H1 (cell line): ENCODE results near the gene TBC1D30. TPM values are rescaled to one million over a fixed set of nuclear protein-coding genes. Genes with fewer than 3 reads are reported as not detected.

Experiments used
- CTCF ChIA-PET: fragments of 300-600 bp; sonication (Branson Sonifier 250); formaldehyde crosslinking; loops from one replicate; lab custom pipeline; 2021; ENCODE audit not compliant: partially characterized antibody; lab: Charles Lee
- POLR2A ChIA-PET: fragments of 300-600 bp; sonication (Branson Sonifier 250); formaldehyde crosslinking; loops from one replicate; lab custom pipeline; 2021; ENCODE audit warnings: inconsistent platforms; ENCODE audit not compliant: partially characterized antibody; lab: Charles Lee
- DNase-seq, 2 experiments: peaks; one replicate each; pipeline versions ENCODE4 v3.0.0 to v3.0.0-alpha.2; 2010 to 2022; ENCODE audit warnings: low spot score in 2 of 2, low read depth in 1 of 2, mixed read lengths in 1 of 2
- FAIRE-seq: peaks from 2 replicates; lab custom pipeline; 2011; peaks lifted over from hg19 to GRCh38; lab: Jason Lieb, UNC
- H2AFZ ChIP-seq: 2 replicates; pipeline ENCODE4 v1.8.1; 2012; ENCODE audit warnings: low read length, inconsistent platforms
- H2AK5ac ChIP-seq: 2 replicates; pipeline ENCODE4 v1.6.1; 2013; ENCODE audit warnings: low read depth, low read length
- H2BK120ac ChIP-seq: replicated peaks from 2 replicates; pipeline ENCODE3; 2013; ENCODE audit warnings: low read depth, low read length, inconsistent platforms
- H2BK12ac ChIP-seq: 2 replicates; pipeline ENCODE4 v1.6.1; 2013; ENCODE audit warnings: low read depth, low read length
- H2BK15ac ChIP-seq: 2 replicates; pipeline ENCODE4 v1.6.1; 2013; ENCODE audit warnings: low read length
- H2BK20ac ChIP-seq: 2 replicates; pipeline ENCODE4 v1.6.1; 2013; ENCODE audit warnings: low read length
- H2BK5ac ChIP-seq: 2 replicates; pipeline ENCODE4 v1.6.1; 2013; ENCODE audit warnings: low read depth, low read length
- H3K14ac ChIP-seq: 2 replicates; pipeline ENCODE4 v1.6.1; 2013; ENCODE audit warnings: inconsistent platforms; ENCODE audit not compliant: insufficient read length
- H3K18ac ChIP-seq: 2 replicates; pipeline ENCODE4 v1.6.1; 2013; ENCODE audit warnings: low read length; ENCODE audit errors: extremely low read depth
- H3K23ac ChIP-seq: 2 replicates; pipeline ENCODE4 v1.6.1; 2013; ENCODE audit warnings: inconsistent platforms; ENCODE audit not compliant: insufficient read length
- H3K23me2 ChIP-seq: 2 replicates; pipeline ENCODE4 v1.6.1; 2013; ENCODE audit warnings: low read depth, low read length
- H3K27ac ChIP-seq: 2 replicates; pipeline ENCODE4 v1.6.1; 2011; ENCODE audit warnings: low read depth, low read length, inconsistent platforms
- H3K27me3 ChIP-seq, 4 experiments: replicated peaks in 1 of 4; 1 replicate in 1 of 4; 2 replicates in 3 of 4; pipeline versions ENCODE4 v1.6.1 to v1.8.1; 2011 to 2013; ENCODE audit warnings: low read length in 3 of 4, mild to moderate bottlenecking in 3 of 4, inconsistent platforms in 2 of 4, mixed read lengths in 2 of 4, moderate library complexity in 1 of 4; ENCODE audit not compliant: control insufficient read depth in 3 of 4, insufficient read depth in 3 of 4; ENCODE audit errors: extremely low read depth in 1 of 4
- H3K36me3 ChIP-seq, 4 experiments: 2 replicates each; pipeline versions ENCODE4 v1.6.1 to v1.8.1; 2011 to 2013; ENCODE audit warnings: mild to moderate bottlenecking in 4 of 4, low read length in 3 of 4, moderate library complexity in 2 of 4, control low read depth in 1 of 4, inconsistent platforms in 1 of 4; ENCODE audit not compliant: insufficient read depth in 4 of 4, control insufficient read depth in 2 of 4
- H3K4ac ChIP-seq: replicated peaks from 2 replicates; pipeline ENCODE3; 2013; ENCODE audit warnings: low read length, low read depth, mixed read lengths, inconsistent platforms; ENCODE audit not compliant: insufficient read length
- H3K4me1 ChIP-seq, 4 experiments: replicated peaks in 1 of 4; 1 replicate in 1 of 4; 2 replicates in 3 of 4; pipeline versions ENCODE4 v1.6.1 to v1.8.1; 2011 to 2013; ENCODE audit warnings: low read length in 3 of 4, inconsistent platforms in 2 of 4, mixed read lengths in 1 of 4; ENCODE audit not compliant: insufficient read depth in 4 of 4, control insufficient read depth in 3 of 4
- H3K4me2 ChIP-seq, 2 experiments: 2 replicates each; pipeline versions ENCODE4 v1.6.1 to v1.8.1; 2011 to 2013; ENCODE audit warnings: low read depth in 2 of 2, low read length in 2 of 2, control low read depth in 1 of 2, inconsistent platforms in 1 of 2, mild to moderate bottlenecking in 1 of 2; ENCODE audit not compliant: insufficient read depth in 1 of 2
- H3K4me3 ChIP-seq, 4 experiments: fragments of 200-600, 300-600 bp in 1 of 4; sonication (generic), shearing (Covaris generic), sonication (Bioruptor Twin) in 1 of 4; 2 replicates each; pipeline versions ENCODE4 v1.5.1 to v1.8.1; 2011 to 2016; ENCODE audit warnings: low read length in 4 of 4, low read depth in 3 of 4, control low read depth in 2 of 4, inconsistent platforms in 2 of 4, mild to moderate bottlenecking in 2 of 4, mixed read lengths in 1 of 4, moderate library complexity in 1 of 4; ENCODE audit not compliant: insufficient read depth in 2 of 4; ENCODE audit errors: extremely low read depth in 1 of 4
- H3K56ac ChIP-seq: replicated peaks from 2 replicates; pipeline ENCODE3; 2013; ENCODE audit warnings: low read depth, mild to moderate bottlenecking, mixed read lengths, low read length, inconsistent platforms; ENCODE audit not compliant: insufficient read length
- H3K79me1 ChIP-seq: 2 replicates; pipeline ENCODE4 v1.6.1; 2013; ENCODE audit warnings: low read depth, low read length, control low read depth
- H3K79me2 ChIP-seq, 2 experiments: 2 replicates each; pipeline versions ENCODE4 v1.6.1 to v1.8.1; 2012 to 2013; ENCODE audit warnings: low read length in 2 of 2, mild to moderate bottlenecking in 2 of 2, inconsistent platforms in 1 of 2; ENCODE audit not compliant: insufficient read depth in 2 of 2, control insufficient read depth in 1 of 2
- H3K9ac ChIP-seq, 4 experiments: replicated peaks in 1 of 4; 1 replicate in 1 of 4; 2 replicates in 3 of 4; pipeline versions ENCODE4 v1.6.1 to v1.8.1; 2011 to 2013; ENCODE audit warnings: low read depth in 3 of 4, low read length in 3 of 4, control low read depth in 2 of 4, mild to moderate bottlenecking in 2 of 4, moderate library complexity in 2 of 4, inconsistent platforms in 1 of 4; ENCODE audit errors: extremely low read depth in 1 of 4
- H3K9me3 ChIP-seq, 2 experiments: 2 replicates each; pipeline versions ENCODE4 v1.6.1 to v1.8.1; 2012 to 2013; ENCODE audit warnings: mild to moderate bottlenecking in 2 of 2, moderate library complexity in 2 of 2, control low read depth in 1 of 2, inconsistent platforms in 1 of 2, low read depth in 1 of 2, low read length in 1 of 2, mixed read lengths in 1 of 2; ENCODE audit not compliant: insufficient read depth in 2 of 2
- H4K20me1 ChIP-seq, 2 experiments: replicated peaks in 1 of 2; 2 replicates each; pipeline versions ENCODE3 to v1.8.1; 2011 to 2013; ENCODE audit warnings: inconsistent platforms in 2 of 2, low read length in 2 of 2, mild to moderate bottlenecking in 1 of 2; ENCODE audit not compliant: insufficient read depth in 2 of 2, control insufficient read depth in 1 of 2
- H4K5ac ChIP-seq: 2 replicates; pipeline ENCODE4 v1.6.1; 2013; ENCODE audit warnings: low read length, low read depth, mixed read lengths, inconsistent platforms; ENCODE audit not compliant: insufficient read length
- H4K8ac ChIP-seq: 2 replicates; pipeline ENCODE4 v1.8.0; 2013; ENCODE audit warnings: mild to moderate bottlenecking, moderate library complexity, low read length, inconsistent platforms; ENCODE audit not compliant: insufficient read depth; ENCODE audit errors: extremely low read depth
- H4K91ac ChIP-seq: replicated peaks from 2 replicates; pipeline ENCODE3; 2013; ENCODE audit warnings: low read length, mixed read lengths, inconsistent platforms; ENCODE audit not compliant: insufficient read length
- CBX8 ChIP-seq: fragments of 300-800, 300-1000 bp; sonication (generic); IDR thresholded peaks from 2 replicates; pipeline ENCODE4 v1.7.1; 2016; ENCODE audit warnings: low read depth, low read length, borderline replicate concordance
- CREB1 ChIP-seq: IDR thresholded peaks from 2 replicates; pipeline ENCODE4 v1.6.1; 2012; ENCODE audit warnings: inconsistent platforms
- GTF2F1 ChIP-seq: IDR thresholded peaks from 2 replicates; pipeline ENCODE4 v1.6.1; 2012; ENCODE audit warnings: low read depth, low read length, improper control_type of control experiment, borderline replicate concordance
- HDAC2 ChIP-seq, 2 experiments: fragments of 300-600 bp in 1 of 2; sonication (generic) in 1 of 2; IDR thresholded peaks; 2 replicates each; pipeline ENCODE4 v1.6.1; 2011 to 2012; ENCODE audit warnings: low read depth in 2 of 2, low read length in 2 of 2, mild to moderate bottlenecking in 2 of 2, moderate library complexity in 2 of 2, borderline replicate concordance in 1 of 2, inconsistent platforms in 1 of 2
- SP2 ChIP-seq: IDR thresholded peaks from 2 replicates; pipeline ENCODE4 v1.6.1; 2012; ENCODE audit warnings: mild to moderate bottlenecking, low read length, inconsistent platforms
- ZNF274 ChIP-seq: IDR thresholded peaks from 2 replicates; pipeline ENCODE4 v1.7.0; 2012; ENCODE audit warnings: low read length, borderline replicate concordance; ENCODE audit errors: extremely low read depth
- WGBS, 2 experiments: shearing (Covaris generic) in 1 of 2; methylation state at CpG; one replicate each; pipeline versions ENCODE4 v1.1.6 to v1.1.7; 2013 to 2015; ENCODE audit warnings: low lambda C conversion rate in 2 of 2, mixed read lengths in 2 of 2, inconsistent platforms in 1 of 2, low coverage in 1 of 2, missing lambda C conversion rate in 1 of 2; ENCODE audit not compliant: insufficient replicate concordance in 2 of 2, insufficient coverage in 1 of 2, insufficient read length in 1 of 2; ENCODE audit errors: extremely low coverage in 1 of 2, missing lambda C conversion rate in 1 of 2; 5-methylcytosine and 5-hydroxymethylcytosine counted together
- polyA plus RNA-seq, 7 experiments: library from polyadenylated mRNA; depleted of rRNA in 3 of 7; stranded (reverse) in 5 of 7; unstranded in 2 of 7; fragments of >200 nt in 5 of 7; fragments of 200-250 nt in 2 of 7; gene quantifications; 1 replicate in 5 of 7; 2 replicates in 1 of 7; 4 replicates in 1 of 7; pipeline versions ENCODE4 v1.2.1 to v1.2.3, GENCODE V29; 2011 to 2013; ENCODE audit warnings: missing spikeins in 2 of 7, mixed read lengths in 2 of 7
- total RNA-seq: library from RNA; stranded (reverse); fragmentation: NEBNext Ultra II Directional; extraction: Animal tissue kit (Norgen Biotek cat#: 25700); gene quantifications from 2 replicates; pipeline ENCODE4 v1.2.1, GENCODE V29; 2021
- TF ChIP-seq, protein P1 (sequence below): IDR thresholded peaks from 2 replicates; pipeline ENCODE4 v1.6.1; 2012; ENCODE audit warnings: low read length, inconsistent platforms

TBC1D30 gene
- total and polyA plus RNA-seq, 2 of the 8 experiments (the other 6 are each of a cell fraction or from before 2014, with no cell fraction given), result 2.8 to 5.5 TPM

DNA sequence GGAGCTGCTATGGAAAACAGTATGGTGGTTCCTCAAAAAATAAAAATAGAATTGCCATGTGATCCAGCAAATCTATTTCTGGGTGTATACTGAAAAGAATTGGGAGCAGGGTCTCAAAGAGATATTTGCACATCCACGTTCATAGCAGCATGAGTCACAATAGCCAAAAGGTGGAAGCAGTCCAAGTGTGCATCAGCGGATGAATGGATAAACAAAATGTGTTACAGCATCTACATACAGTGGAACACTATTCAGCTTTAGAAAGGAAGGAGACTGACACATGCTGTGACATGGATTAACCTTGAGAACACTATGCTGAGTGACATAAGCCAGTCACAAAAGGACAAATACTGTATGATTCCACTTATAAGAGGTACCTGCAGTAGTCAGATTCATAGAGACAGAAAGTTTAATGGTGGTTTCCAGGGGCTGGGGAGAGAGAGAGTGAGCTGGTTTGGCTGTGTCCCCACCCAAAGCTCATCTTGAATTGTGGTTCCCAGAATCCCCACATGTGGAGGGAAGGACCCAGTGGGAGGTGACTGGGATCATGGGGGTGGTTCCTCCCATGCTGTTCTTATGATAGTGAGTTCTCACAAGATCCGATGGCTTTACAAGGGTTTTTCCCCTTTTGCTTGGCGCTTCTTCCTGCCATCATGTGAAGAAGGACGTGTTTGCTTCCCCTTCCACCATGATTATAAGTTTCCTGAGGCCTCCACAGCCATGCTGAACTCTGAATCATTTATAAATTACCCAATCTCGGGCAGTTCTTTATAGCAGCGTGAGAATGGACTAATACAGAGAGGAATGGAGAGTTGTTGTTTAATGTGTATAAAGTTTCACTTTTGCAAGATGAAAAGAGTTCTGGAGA, 17.6 kb upstream of the TBC1D30 start:
- ChIA-PET CTCF (interaction anchor here (0.9 to 3.6 kb wide), 6 partner anchors 11 to 315 kb away, joined by 3 to 25 read pairs (median 4); no protein-coding TSS in a partner anchor), POLR2A (no interaction called here)
- H3K36me3 ChIP-seq, result no peaks in the 10 kb centered on the region
- H2AFZ ChIP-seq, result no peak overlapping the region
- FAIRE-seq, result no peak
- no peaks in the 10 kb centered on the region for H3K79me1 ChIP-seq
- 89% methylated on average over 7 of the region's 7 CpGs; no CpG with 5 or more reads in 1 of the 2 experiments for WGBS, 2 experiments
- H3K27ac ChIP-seq, result no peak overlapping the region
- H3K4ac ChIP-seq, result no peak overlapping the region
- no peak overlapping the region for H3K23ac ChIP-seq
- H4K20me1 ChIP-seq, result no peaks in the 10 kb centered on the region
- no peak for DNase-seq
- H3K9me3 ChIP-seq, result no peaks in the 10 kb centered on the region
- no peak overlapping the region for H3K4me3 ChIP-seq
- no peaks in the 10 kb centered on the region for H3K4me1 ChIP-seq
- H4K91ac ChIP-seq, result no peak overlapping the region
- no peak overlapping the region for H3K14ac ChIP-seq
- no peak overlapping the region for H3K9ac ChIP-seq
- H2BK5ac ChIP-seq, result no peak overlapping the region
- H2BK15ac ChIP-seq, result no peak overlapping the region
- no peaks in the 10 kb centered on the region for H3K23me2 ChIP-seq
- no peaks in the 10 kb centered on the region for H3K79me2 ChIP-seq
- no peak overlapping the region for H2AK5ac ChIP-seq
- no peak overlapping the region for H2BK120ac ChIP-seq
- H3K27me3 ChIP-seq, result peaks cover 0 to 1% (median 0%) of the 10 kb centered on the region in 4 experiments; a peak in 1 of 7 replicates
- no peak overlapping the region for H2BK12ac ChIP-seq
- no peak overlapping the region for H3K56ac ChIP-seq
- H2BK20ac ChIP-seq, result no peak overlapping the region
- no peak overlapping the region for H4K8ac ChIP-seq
- H3K4me2 ChIP-seq, result no peak overlapping the region
- no peak overlapping the region for H3K18ac ChIP-seq
- no peak overlapping the region for H4K5ac ChIP-seq
- no peak for TF ChIP-seq CBX8
- TF ChIP-seq, protein P1, sequence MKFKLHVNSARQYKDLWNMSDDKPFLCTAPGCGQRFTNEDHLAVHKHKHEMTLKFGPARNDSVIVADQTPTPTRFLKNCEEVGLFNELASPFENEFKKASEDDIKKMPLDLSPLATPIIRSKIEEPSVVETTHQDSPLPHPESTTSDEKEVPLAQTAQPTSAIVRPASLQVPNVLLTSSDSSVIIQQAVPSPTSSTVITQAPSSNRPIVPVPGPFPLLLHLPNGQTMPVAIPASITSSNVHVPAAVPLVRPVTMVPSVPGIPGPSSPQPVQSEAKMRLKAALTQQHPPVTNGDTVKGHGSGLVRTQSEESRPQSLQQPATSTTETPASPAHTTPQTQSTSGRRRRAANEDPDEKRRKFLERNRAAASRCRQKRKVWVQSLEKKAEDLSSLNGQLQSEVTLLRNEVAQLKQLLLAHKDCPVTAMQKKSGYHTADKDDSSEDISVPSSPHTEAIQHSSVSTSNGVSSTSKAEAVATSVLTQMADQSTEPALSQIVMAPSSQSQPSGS, result no peak
- no peak for TF ChIP-seq CREB1
- no peak for TF ChIP-seq ZNF274
- TF ChIP-seq HDAC2 (IDR thresholded peaks at IDR 0.05; ENCODE audit: borderline replicate concordance in 1 of 2, low read depth in 2 of 2, low read length in 2 of 2), result no peak
- TF ChIP-seq GTF2F1, result no peak
- TF ChIP-seq SP2, result no peak
